Thyroid gland (tissue), 4 donors: Measurements from ENCODE around the gene SEC14L2.

Source experiments
- CTCF ChIP-seq, 6 experiments: fragments of 200-600 bp in 3 of 6; fragments of 450-650 bp in 3 of 6; sonication (generic) in 3 of 6; IDR thresholded peaks; one replicate each; pipeline ENCODE4 v1.5.1; 2016 to 2019; ENCODE audit warnings: antibody characterized with exemption in 6 of 6, mild to moderate bottlenecking in 2 of 6, inconsistent platforms in 1 of 6, moderate library complexity in 1 of 6
- POLR2A ChIP-seq, 2 donors: fragments of 450-650 bp; IDR thresholded peaks; one replicate each; pipeline ENCODE4 v1.6.1; 2017; ENCODE audit warnings: antibody characterized with exemption in 2 of 2, mild to moderate bottlenecking in 2 of 2, moderate library complexity in 1 of 2

- TF ChIP-seq POLR2A (IDR thresholded peaks at IDR 0.05) = no peak
- TF ChIP-seq CTCF (IDR thresholded peaks at IDR 0.05) = no peak
Observed at GRCh38 chr22:30371981-30372380, 24.8 kb upstream of the SEC14L2 start.
